SK-N-SH treated with all-trans-retinoic acid at 6 μM for 48 hours (cell line): ENCODE results near the gene HGFAC.

Experiments used
- ARNTL ChIP-seq: fragments of 450-650 bp; formaldehyde crosslinking; IDR thresholded peaks from 2 replicates; pipeline ENCODE4 v1.5.0; 2020; ENCODE audit warnings: low read depth, mild to moderate bottlenecking, moderate library complexity, borderline replicate concordance
- CSDC2 ChIP-seq: fragments of 250-450 bp; sonication (Bioruptor Pico); IDR thresholded peaks from 2 replicates; pipeline ENCODE4 v1.5.0; 2020; ENCODE audit warnings: mild to moderate bottlenecking, moderate library complexity
- SNAI2 ChIP-seq: fragments of 250-450 bp; sonication (Bioruptor Pico); IDR thresholded peaks from 2 replicates; pipeline ENCODE4 v1.5.0; 2020; ENCODE audit warnings: mild to moderate bottlenecking, moderate library complexity
- TOX ChIP-seq: fragments of 250-450 bp; sonication (Bioruptor Pico); IDR thresholded peaks from 2 replicates; pipeline ENCODE4 v1.8.0; 2021; ENCODE audit warnings: mild to moderate bottlenecking, moderate library complexity, borderline replicate concordance
- ZC3H10 ChIP-seq: fragments of 250-450 bp; sonication (Bioruptor Pico); IDR thresholded peaks from 2 replicates; pipeline ENCODE4 v1.5.1; 2021; ENCODE audit warnings: mild to moderate bottlenecking, moderate library complexity
- ZFP3 ChIP-seq: fragments of 250-450 bp; sonication (Bioruptor Pico); IDR thresholded peaks from 2 replicates; pipeline ENCODE4 v1.5.0; 2020; ENCODE audit warnings: mild to moderate bottlenecking, moderate library complexity
- ZFP30 ChIP-seq: fragments of 450-650 bp; formaldehyde crosslinking; IDR thresholded peaks from 2 replicates; pipeline ENCODE4 v1.5.0; 2022; ENCODE audit warnings: mild to moderate bottlenecking, moderate library complexity
- ZNF8 ChIP-seq: fragments of 450-650 bp; formaldehyde crosslinking; IDR thresholded peaks from 2 replicates; pipeline ENCODE4 v1.5.0; 2020; ENCODE audit warnings: mild to moderate bottlenecking, moderate library complexity
- TF ChIP-seq, protein P1 (sequence below): fragments of 250-450 bp; sonication (Bioruptor Pico); IDR thresholded peaks from 2 replicates; pipeline ENCODE4 v1.8.0; 2020; ENCODE audit warnings: mild to moderate bottlenecking, moderate library complexity, borderline replicate concordance
- TF ChIP-seq, protein P2 (sequence below): fragments of 250-450 bp; sonication (Bioruptor Pico); IDR thresholded peaks from 2 replicates; pipeline ENCODE4 v1.5.1; 2021; ENCODE audit warnings: mild to moderate bottlenecking, moderate library complexity

DNA sequence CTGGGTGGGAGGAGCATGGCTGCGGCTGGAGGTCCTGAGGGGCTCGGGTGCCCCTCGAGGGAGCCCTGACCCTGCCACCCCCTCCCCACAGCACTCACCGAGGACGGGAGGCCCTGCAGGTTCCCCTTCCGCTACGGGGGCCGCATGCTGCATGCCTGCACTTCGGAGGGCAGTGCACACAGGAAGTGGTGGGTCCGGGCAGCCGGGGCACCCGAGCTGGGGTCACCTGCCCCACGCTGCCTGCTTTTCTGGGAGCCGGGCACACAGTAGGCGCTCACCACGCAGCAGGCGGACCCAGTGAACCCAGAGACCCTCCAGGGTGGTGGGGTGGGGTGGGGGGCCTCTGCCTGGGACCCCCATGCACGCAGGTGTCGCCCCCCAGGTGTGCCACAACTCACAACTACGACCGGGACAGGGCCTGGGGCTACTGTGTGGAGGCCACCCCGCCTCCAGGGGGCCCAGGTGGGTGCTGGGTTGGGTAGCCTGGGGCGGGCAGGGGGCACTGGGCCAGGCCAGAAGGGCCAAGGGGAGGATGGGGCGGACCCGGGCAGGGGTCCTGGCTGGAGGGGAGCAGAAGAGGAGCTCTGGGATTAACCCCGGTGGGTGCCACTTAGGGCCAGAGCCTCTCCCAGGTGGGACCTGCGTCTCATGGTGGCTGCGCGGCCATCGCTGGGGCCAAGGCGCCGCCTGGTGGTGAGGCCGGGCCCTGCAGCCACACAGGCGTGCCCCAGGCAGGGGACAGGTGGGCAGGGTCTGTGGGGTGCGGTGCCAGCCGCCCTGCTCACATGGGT is 1.4 kb downstream of the HGFAC start:
- no peak for TF ChIP-seq ZFP30 (CRISPR knock-in tag)
- no peak for TF ChIP-seq CSDC2 (CRISPR knock-in tag)
- TF ChIP-seq, protein P1, sequence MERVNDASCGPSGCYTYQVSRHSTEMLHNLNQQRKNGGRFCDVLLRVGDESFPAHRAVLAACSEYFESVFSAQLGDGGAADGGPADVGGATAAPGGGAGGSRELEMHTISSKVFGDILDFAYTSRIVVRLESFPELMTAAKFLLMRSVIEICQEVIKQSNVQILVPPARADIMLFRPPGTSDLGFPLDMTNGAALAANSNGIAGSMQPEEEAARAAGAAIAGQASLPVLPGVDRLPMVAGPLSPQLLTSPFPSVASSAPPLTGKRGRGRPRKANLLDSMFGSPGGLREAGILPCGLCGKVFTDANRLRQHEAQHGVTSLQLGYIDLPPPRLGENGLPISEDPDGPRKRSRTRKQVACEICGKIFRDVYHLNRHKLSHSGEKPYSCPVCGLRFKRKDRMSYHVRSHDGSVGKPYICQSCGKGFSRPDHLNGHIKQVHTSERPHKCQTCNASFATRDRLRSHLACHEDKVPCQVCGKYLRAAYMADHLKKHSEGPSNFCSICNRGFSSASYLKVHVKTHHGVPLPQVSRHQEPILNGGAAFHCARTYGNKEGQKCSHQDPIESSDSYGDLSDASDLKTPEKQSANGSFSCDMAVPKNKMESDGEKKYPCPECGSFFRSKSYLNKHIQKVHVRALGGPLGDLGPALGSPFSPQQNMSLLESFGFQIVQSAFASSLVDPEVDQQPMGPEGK (CRISPR knock-in tag): no peak
- no peak for TF ChIP-seq ZNF8 (CRISPR knock-in tag)
- TF ChIP-seq ZC3H10 (CRISPR knock-in tag): no peak
- no peak for TF ChIP-seq ZFP3 (CRISPR knock-in tag)
- no peak for TF ChIP-seq TOX
- TF ChIP-seq ARNTL (CRISPR knock-in tag): no peak
- TF ChIP-seq, protein P2, sequence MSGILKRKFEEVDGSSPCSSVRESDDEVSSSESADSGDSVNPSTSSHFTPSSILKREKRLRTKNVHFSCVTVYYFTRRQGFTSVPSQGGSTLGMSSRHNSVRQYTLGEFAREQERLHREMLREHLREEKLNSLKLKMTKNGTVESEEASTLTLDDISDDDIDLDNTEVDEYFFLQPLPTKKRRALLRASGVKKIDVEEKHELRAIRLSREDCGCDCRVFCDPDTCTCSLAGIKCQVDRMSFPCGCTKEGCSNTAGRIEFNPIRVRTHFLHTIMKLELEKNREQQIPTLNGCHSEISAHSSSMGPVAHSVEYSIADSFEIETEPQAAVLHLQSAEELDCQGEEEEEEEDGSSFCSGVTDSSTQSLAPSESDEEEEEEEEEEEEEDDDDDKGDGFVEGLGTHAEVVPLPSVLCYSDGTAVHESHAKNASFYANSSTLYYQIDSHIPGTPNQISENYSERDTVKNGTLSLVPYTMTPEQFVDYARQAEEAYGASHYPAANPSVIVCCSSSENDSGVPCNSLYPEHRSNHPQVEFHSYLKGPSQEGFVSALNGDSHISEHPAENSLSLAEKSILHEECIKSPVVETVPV (CRISPR knock-in tag): no peak
- TF ChIP-seq SNAI2: no peak
